TTC549 (cell line): Measurements from ENCODE around the gene PLOD2.

ENCODE experiments used
- FAIRE-seq: peaks from 2 replicates; lab custom pipeline; 2012; peaks lifted over from hg19 to GRCh38; lab: Jason Lieb, UNC

Gene PLOD2

DNA sequence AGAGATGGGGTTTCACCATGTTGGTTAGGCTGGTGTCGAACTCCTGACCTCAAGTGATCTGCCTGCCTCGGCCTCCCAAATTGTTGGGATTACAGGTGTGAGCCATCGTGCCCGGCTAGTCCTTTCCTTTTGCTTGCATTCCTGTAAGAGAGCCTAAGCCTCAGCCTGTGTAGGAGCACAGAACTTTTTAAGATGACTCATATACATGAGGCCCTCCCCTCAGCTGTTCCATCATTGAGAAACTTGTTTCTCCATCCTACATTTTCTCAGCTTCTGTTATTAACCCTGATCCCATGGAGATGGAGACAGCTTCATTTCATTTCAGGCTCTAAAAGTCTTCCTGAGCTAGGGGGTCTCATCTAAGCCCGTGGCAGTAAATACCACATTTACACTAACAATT lies 123.3 kb downstream of the PLOD2 start:
- FAIRE-seq, result no peak

DNA sequence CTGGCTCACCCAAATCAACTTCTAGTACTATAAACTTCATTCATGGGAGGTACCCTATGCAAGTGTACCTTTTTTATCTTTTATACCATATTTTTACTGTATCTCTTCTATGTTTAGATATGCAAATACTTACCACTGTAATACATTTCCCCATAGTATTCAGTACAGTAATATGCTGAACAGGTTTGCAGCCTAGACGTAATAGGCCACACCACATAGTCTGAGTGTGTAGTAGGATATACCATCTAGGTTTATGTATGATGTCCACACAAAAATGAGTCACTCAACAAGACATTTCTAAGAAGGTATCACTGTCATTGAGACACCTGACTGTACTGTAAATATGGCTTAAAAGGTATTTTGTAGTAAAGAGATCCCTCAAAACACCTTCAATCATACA lies 124.7 kb downstream of the PLOD2 start:
- FAIRE-seq, result no peak

GRCh38 chr3:146035366-146035765 lies 125.6 kb downstream of the PLOD2 start:
- no peak for FAIRE-seq

DNA sequence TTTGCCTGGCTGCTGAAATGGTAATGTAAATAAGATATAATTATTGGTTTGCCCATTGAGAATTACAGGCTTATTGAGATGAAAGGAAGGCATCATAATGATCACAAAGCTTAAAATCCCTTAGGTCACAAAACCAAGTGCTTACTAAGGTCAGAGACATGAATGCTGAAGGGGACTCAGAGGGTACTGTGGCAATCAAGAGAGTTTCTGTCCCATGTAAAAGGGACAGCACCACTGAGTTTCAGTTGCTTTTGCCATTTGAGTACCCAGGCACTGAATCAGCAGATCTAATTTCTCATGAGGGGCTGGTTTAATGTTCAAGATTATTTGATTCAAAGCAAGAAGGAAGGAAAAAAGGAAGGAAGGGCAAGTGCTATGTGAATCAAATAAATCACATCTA lies 127.0 kb downstream of the PLOD2 start:
- no peak for FAIRE-seq

- FAIRE-seq, result no peak
Measured at GRCh38 chr3:146026547-146026946, 134.4 kb downstream of the PLOD2 start.

DNA sequence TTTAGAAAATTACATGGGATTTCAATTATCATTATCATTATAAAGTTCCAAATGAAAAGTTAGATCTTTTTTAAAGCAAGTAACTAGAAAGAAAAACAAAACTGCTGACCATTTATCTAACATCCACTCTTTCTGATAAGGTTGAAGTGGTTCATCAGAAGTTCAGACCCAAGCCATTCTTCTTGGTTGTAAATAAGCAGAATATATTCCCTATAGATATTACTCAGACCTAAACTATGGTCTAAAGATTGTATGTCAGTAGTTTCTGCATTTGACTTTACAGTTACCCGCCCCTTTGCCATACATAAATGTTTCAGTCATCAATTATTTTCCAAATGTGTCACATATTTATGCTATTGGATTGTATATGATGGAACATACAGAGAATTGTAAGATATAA lies 136.7 kb downstream of the PLOD2 start:
- FAIRE-seq, result no peak

DNA sequence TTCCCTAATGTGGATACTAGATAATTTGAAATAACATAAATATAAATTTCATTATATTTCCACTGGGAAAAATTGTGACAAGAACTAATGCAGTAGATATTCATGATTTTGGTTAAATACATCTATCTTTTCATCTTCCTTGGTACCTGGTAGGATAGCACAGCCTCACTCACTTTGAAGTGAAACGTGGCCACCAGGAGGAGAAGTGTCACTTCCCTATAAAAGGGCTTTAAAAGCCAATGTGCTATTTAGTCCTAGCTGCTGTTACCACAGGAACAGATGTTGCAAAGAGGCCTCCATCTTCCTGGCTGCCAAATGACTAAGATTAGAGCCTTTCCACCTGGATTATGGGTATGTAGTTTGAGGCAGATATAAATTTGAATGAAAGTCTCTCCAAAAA lies 140.0 kb downstream of the PLOD2 start:
- no peak for FAIRE-seq

- no peak for FAIRE-seq
Measured at GRCh38 chr3:146019508-146019907, 141.5 kb downstream of the PLOD2 start.
